HG03025 (cell line): ENCODE results near the gene PCIF1.
"Not testable (repeated sequence)": the region's sequence is repeated elsewhere in the genome, so short reads cannot be mapped to it uniquely, and the experiment has no call there.

Experiments used
- ATAC-seq: cut with Tn5 transposase; IDR thresholded peaks from one replicate; pipeline ENCODE4 v1.9.1; 2021; ENCODE audit warnings: mild to moderate bottlenecking, moderate library complexity; ENCODE audit not compliant: unreplicated experiment, low FRiP score

PCIF1 gene

DNA sequence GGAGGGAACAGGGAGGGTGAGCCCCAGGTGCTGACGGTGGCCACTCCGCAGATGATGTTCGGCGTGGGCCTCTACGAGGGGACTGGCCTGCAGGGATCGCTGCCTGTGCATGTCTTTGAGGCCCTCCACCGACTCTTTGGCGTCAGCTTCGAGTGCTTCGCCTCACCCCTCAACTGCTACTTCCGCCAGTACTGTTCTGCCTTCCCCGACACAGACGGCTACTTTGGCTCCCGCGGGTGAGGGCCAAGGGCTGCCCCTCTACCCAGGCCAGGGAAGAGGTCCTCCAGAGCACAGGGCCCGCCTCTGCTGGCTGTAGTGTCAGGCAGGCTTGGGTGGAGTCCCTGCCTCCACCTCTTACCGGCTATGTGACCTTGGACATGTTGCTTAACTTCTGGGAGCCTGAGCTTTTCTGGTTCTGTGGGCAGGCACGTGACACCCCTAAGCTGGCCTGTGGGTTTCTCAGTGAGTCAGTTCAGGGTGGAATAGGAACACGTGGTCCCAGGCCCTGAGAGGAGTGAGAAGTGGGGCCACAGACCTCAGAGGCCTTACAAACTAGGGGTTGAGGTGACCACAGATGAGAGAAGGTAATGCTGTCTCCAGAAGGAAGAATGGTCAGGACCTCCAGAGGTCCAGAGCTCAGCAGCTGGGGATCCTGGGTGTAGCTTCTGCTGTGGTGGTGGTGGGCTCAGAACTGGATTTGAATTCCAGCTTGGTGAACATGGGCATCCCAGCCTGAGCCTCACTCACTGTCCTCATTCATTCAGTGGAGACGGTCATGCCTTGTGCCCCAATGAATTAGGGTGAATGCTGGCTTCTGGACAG lies 11.9 kb downstream of the PCIF1 start:
- ATAC-seq, result no peak

GRCh38 chr20:45947110-45947866 lies 12.8 kb downstream of the PCIF1 start:
- no peak for ATAC-seq

GRCh38 chr20:45948261-45948733 lies 13.8 kb downstream of the PCIF1 start:
- ATAC-seq, result no peak

DNA sequence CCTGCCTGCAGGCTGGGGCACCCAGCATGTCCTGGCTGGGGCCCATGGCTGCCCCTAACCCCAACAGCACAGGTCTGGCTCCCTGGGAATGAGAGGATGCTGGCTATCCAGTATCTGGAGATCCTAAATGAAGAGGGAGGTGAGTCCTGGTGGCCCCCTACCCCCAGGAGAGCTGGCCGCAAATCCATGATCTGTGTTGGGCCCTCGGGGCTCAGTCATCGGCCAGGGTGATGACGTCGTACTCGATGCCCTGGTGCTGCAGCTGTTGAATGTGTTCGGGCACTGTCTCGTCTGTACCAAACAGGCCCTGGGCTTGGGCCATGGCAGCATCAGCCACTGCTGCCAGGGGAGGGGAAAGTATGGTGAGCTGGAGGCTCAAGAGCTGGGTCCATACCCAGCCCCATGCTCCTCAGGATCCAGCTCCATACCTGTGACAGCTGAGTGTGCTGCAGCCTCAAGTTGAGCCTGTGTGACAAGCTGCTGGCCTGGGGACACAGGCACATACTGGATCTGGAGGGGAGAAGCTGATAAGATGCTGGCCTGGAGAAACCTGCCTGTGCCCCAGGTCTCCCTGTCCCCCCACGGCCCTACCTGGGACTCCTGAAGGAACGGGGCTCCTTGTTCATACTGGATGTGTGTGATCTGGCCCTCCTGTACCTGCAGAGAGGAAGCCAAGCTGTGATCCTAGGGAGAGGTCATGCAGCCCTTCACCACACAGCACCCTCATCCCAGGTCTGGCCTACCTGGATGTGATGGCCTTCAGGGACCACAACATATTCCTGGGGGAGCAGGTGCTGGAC lies 14.5 kb downstream of the PCIF1 start:
- no peak for ATAC-seq

GRCh38 chr20:45949542-45950329 lies 15.3 kb downstream of the PCIF1 start:
- no peak for ATAC-seq

GRCh38 chr20:45950330-45950646 lies 15.8 kb downstream of the PCIF1 start:
- no peak for ATAC-seq

GRCh38 chr20:45951925-45952834 lies 17.7 kb downstream of the PCIF1 start:
- ATAC-seq, result no peak

DNA sequence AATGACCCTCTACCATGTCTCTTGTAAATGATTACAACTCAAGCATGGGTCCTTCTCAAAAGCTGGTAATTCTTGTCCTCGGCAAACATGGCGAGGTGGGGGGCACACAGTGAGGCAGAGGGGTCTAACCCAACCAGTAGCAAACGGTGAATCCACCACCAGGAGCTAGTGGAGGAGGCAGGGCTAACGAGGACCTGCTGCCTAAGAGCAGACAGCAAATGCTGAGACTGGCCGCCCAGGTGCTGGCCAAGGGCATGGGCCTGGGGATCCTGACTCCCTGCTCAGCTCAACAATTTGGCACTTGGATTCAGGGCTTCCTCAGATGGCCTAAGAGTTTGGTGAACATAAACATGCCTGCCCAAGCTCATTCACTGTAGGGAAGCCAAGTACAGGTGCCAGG lies 18.4 kb downstream of the PCIF1 start:
- ATAC-seq, result no peak

DNA sequence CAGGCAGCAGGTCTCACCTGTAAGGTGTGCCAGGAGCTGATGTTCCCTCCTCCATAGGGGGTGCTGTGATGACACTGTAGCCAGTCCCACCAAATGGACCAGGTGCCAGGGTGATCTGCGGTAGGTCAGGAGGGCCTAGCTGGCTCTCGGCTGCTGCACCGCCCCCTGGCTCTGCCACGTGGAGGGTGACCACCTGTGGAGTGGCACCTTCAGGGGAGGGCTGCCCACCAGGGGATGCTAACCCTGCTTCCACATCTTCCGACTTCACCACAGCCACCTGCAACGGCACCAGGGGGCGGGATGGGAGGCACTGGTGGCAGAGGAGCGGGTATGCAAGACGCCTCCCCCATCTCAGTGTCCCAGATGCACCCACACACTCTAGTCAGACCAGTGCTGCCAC lies 19.2 kb downstream of the PCIF1 start:
- no peak for ATAC-seq

GRCh38 chr20:45956326-45956725 lies 21.8 kb downstream of the PCIF1 start:
- ATAC-seq, result not testable (repeated sequence)

- ATAC-seq, result no peak
These were observed 22.8 kb downstream of the PCIF1 start for GRCh38 chr20:45957021-45957941.

- no peak for ATAC-seq
These were observed 24.1 kb downstream of the PCIF1 start for GRCh38 chr20:45958593-45958992.

DNA sequence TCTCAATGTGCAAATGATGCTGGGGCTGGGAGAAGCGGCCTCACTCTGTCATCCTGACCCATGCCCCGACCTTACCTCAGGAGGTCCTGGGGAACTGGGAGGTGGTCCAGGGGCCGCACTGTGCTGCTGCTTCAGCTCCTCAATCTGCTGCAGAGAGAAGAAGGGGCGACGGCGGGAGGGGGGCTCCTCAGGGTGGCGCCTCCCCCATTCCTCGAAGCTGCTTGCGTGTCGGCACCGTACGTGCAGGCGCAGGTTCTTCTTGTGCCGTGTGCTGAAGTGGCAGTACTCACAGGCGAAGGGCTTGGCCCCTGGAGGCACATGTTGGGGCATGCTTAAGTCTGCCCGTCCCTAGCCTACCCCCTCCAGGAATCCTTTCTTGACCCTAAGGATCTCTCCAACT lies 24.6 kb downstream of the PCIF1 start:
- ATAC-seq, result no peak

- no peak for ATAC-seq
These were observed 25.6 kb downstream of the PCIF1 start for GRCh38 chr20:45959956-45960630.

- no peak for ATAC-seq
These were observed 27.7 kb downstream of the PCIF1 start for GRCh38 chr20:45962031-45962755.

GRCh38 chr20:45963059-45964005 lies 28.8 kb downstream of the PCIF1 start:
- no peak for ATAC-seq
